T-helper 2 cell (primary cell): ENCODE measurements around the gene SLC1A2.
A peak's percentile ranks its signal among the peaks of the same experiment; 100 is the strongest.
"Not testable (repeated sequence)": the region's sequence is repeated elsewhere in the genome, so short reads cannot be mapped to it uniquely, and the experiment has no call there.

Source experiments
- DNase-seq, 5 experiments: peaks; one replicate each; pipeline versions ENCODE4 v3.0.0 to v3.0.0-alpha.2; 2012 to 2022

The SLC1A2 gene

GRCh38 chr11:35239471-35240075, 179.8 kb downstream of the SLC1A2 start:
- peak in 1 of 5 experiments; percentile 30 for DNase-seq

GRCh38 chr11:35238882-35239281, 180.5 kb downstream of the SLC1A2 start:
- DNase-seq, result no peak

- peak in 4 of 5 experiments; percentile 11 to 79 (median 32) for DNase-seq
Measured at GRCh38 chr11:35237860-35238715, 181.3 kb downstream of the SLC1A2 start.

GRCh38 chr11:35237351-35237750, 182.0 kb downstream of the SLC1A2 start:
- no peak for DNase-seq

GRCh38 chr11:35236667-35237003, 182.7 kb downstream of the SLC1A2 start:
- no peak for DNase-seq

- peak in 4 of 5 experiments; percentile 25 to 93 (median 62) for DNase-seq
Measured at GRCh38 chr11:35235936-35236666, 183.3 kb downstream of the SLC1A2 start.

GRCh38 chr11:35235498-35235897, 183.9 kb downstream of the SLC1A2 start:
- no peak for DNase-seq

GRCh38 chr11:35235157-35235468, 184.2 kb downstream of the SLC1A2 start:
- DNase-seq, result no peak

- no peak for DNase-seq
Measured at GRCh38 chr11:35234460-35235156, 184.8 kb downstream of the SLC1A2 start.

- DNase-seq, result no peak
Measured at GRCh38 chr11:35233518-35233917, 185.8 kb downstream of the SLC1A2 start.

GRCh38 chr11:35232891-35233330, 186.4 kb downstream of the SLC1A2 start:
- DNase-seq, result no peak

- no peak for DNase-seq
Measured at GRCh38 chr11:35231076-35231860, 188.1 kb downstream of the SLC1A2 start.

GRCh38 chr11:35230388-35230787, 189.0 kb downstream of the SLC1A2 start:
- DNase-seq, result no peak

GRCh38 chr11:35228328-35228725, 191.0 kb downstream of the SLC1A2 start:
- DNase-seq, result no peak

- no peak for DNase-seq
Measured at GRCh38 chr11:35227576-35228327, 191.6 kb downstream of the SLC1A2 start.

GRCh38 chr11:35226756-35227155, 192.6 kb downstream of the SLC1A2 start:
- not testable (repeated sequence) for DNase-seq

GRCh38 chr11:35225946-35226520, 193.3 kb downstream of the SLC1A2 start:
- DNase-seq, result no peak

- DNase-seq, result no peak
Measured at GRCh38 chr11:35223991-35224390, 195.4 kb downstream of the SLC1A2 start.

GRCh38 chr11:35223371-35223796, 196.0 kb downstream of the SLC1A2 start:
- DNase-seq, result no peak

- no peak for DNase-seq
Measured at GRCh38 chr11:35218956-35219355, 200.4 kb downstream of the SLC1A2 start.
